ENCODE results near the gene POR. TPM values are rescaled to one million over a fixed set of nuclear protein-coding genes. Genes with fewer than 3 reads are reported as not detected.

The POR gene
- total RNA-seq, 1 donor from 2014 or later, result 74.0 TPM

DNA sequence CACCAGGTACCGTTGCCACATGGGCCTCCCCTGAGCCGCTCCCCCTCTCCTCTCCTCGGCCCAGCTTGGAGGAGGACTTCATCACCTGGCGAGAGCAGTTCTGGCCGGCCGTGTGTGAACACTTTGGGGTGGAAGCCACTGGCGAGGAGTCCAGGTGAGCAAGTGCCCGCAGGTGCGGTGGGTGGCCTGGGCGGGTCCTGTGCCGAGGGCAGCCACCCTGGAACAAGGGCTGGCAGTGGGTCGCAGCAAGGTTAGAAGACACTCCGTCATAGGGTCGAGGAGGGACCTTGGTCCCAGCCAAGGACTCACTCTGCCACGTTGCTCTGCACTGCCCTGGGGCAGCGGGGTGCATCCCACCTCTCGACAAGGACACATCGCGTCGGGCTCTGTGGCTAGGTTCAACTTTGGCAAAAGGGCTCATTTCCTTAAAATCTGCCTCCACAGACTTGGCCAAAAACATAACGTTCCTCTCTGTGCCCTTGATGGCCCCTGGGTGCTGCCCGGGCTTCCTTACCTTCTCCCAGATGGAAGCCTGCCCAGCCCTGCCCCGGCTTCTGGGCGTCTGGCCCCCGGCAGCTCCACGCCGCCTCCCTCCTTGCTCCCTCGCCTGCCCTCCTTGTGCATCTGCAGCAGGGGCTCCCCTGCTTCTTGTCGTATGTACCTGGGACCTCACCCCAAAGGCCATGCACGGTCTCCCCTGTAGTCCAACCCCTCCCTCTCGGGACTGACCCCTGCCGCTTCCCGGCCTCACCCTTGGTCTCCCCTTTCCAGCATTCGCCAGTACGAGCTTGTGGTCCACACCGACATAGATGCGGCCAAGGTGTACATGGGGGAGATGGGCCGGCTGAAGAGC lies 66.7 kb downstream of the POR start:
- DNase-seq (ENCODE audit: low read depth), result no peak
- H3K4me3 ChIP-seq (ENCODE audit: low read depth, low read length), result no peak overlapping the region
- peaks cover 1% of the 10 kb centered on the region for H3K36me3 ChIP-seq (ENCODE audit: control insufficient read depth, insufficient read depth, low read length)
- H3K27me3 ChIP-seq (ENCODE audit: control insufficient read depth, insufficient read depth, low read length), result no peaks in the 10 kb centered on the region
- TF ChIP-seq, protein P1, sequence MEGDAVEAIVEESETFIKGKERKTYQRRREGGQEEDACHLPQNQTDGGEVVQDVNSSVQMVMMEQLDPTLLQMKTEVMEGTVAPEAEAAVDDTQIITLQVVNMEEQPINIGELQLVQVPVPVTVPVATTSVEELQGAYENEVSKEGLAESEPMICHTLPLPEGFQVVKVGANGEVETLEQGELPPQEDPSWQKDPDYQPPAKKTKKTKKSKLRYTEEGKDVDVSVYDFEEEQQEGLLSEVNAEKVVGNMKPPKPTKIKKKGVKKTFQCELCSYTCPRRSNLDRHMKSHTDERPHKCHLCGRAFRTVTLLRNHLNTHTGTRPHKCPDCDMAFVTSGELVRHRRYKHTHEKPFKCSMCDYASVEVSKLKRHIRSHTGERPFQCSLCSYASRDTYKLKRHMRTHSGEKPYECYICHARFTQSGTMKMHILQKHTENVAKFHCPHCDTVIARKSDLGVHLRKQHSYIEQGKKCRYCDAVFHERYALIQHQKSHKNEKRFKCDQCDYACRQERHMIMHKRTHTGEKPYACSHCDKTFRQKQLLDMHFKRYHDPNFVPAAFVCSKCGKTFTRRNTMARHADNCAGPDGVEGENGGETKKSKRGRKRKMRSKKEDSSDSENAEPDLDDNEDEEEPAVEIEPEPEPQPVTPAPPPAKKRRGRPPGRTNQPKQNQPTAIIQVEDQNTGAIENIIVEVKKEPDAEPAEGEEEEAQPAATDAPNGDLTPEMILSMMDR (IDR thresholded peaks at IDR 0.05; ENCODE audit: insufficient read depth, low read length, poor library complexity, severe bottlenecking), result no peak

DNA sequence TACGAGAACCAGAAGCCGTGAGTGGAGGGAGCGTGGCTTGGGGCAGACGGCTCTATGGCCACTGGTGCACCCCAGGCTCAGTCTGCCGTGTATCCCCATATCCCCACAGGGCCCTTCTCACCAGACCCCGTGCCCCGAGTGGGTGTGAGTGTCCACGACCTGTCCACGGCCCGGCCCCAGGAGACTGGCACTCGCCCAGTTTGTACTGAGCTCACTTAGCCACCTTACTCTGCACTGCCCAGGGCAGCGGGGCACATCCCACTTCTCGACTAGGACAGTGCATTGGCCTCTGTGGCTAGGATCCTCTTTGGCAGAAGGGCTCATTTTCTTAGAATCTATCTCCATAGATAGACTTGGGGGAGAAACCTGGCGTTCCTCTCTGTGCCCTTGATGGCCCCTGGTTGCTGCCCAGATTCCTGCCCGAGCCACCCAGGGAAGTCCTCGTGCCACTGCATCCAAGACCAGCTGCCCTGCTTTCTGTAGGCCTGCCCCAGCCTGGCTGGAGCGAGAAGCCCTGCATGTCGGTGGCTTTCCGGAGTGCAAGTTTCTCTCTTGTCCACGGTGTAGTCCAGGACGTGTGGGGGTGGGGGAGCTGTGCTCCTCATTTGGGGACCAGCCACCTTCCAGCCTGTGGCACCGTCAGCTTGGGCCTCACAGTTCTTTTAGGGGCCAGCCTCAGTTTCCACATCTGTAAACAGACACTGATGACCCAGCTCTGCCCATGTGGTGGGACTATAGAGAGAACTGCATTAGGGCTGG lies 67.5 kb downstream of the POR start:
- TF ChIP-seq, protein P1 (IDR thresholded peaks at IDR 0.05; ENCODE audit: insufficient read depth, low read length, poor library complexity, severe bottlenecking), result no peak
- DNase-seq (ENCODE audit: low read depth), result no peak
- Histone ChIP-seq H3K27me3 (ENCODE audit: control insufficient read depth, insufficient read depth, low read length) (no peaks in the 10 kb centered on the region), H3K4me3 (ENCODE audit: low read depth, low read length) (no peak overlapping the region), H3K36me3 (ENCODE audit: control insufficient read depth, insufficient read depth, low read length) (peaks cover 1% of the 10 kb centered on the region)

DNA sequence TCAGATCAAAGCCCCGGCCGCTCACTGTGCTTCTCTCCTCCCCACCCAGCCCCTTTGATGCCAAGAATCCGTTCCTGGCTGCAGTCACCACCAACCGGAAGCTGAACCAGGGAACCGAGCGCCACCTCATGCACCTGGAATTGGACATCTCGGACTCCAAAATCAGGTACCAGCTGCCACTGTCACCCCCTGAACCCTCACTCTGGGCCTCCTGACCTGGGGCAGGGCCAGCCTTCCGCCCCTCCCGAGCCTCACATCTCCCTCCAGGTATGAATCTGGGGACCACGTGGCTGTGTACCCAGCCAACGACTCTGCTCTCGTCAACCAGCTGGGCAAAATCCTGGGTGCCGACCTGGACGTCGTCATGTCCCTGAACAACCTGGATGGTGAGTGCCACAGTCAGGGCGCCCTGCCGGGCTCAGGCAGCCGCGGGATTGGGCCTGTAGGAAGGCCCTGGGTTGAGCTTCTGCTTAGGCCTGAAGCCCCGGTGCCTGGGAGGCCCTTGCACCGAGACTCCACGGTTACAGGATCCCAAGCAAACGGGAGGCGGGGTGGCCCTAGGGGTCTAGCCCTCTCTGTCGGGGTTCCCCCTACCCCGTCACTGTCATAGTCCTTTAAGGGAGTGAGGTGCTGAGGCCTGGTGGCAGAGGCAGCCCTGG lies 68.6 kb downstream of the POR start:
- DNase-seq (ENCODE audit: low read depth), result no peak
- TF ChIP-seq, protein P1 (IDR thresholded peaks at IDR 0.05; ENCODE audit: insufficient read depth, low read length, poor library complexity, severe bottlenecking), result no peak
- Histone ChIP-seq H3K27me3 (ENCODE audit: control insufficient read depth, insufficient read depth, low read length) (no peaks in the 10 kb centered on the region), H3K36me3 (ENCODE audit: control insufficient read depth, insufficient read depth, low read length) (peaks cover 1% of the 10 kb centered on the region), H3K4me3 (ENCODE audit: low read depth, low read length) (no peak overlapping the region)

DNA sequence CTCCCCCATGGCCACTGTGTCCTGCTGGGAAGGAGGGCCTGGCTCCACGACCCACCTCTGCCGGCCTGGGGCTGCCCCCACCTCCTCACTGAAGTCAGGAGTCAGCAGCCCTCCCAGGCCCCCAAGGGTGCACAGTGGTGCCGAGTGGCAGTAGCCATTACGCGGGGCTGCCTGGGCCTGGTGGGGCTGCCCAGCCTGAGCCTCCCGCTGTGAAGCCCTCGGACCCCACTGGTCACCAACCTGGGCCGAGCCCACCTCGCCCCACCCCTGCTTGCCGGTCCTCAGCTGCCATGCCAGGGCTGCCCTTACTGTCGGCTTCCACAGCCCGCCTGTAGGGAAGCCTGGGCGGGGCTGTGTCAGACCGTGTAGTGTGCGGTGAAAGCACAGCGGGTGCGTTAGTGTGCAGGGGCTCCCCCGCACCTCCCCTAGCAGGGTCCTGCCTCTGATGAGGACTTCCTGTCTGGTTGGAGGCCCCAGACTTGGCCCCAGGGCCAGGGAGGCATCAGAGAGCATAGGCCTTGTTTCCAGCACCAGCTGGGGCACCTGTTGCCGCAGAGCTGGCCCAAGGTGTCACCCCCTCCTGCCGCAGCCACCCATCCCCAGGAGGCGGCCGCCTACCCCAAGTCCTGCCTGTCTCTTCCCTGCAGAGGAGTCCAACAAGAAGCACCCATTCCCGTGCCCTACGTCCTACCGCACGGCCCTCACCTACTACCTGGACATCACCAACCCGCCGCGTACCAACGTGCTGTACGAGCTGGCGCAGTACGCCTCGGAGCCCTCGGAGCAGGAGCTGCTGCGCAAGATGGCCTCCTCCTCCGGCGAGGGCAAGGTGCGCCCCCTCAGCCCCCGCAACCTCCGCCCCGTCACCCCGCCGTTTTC lies 69.4 kb downstream of the POR start:
- H3K36me3 ChIP-seq (ENCODE audit: control insufficient read depth, insufficient read depth, low read length), result peaks cover 1% of the 10 kb centered on the region
- no peak for DNase-seq (ENCODE audit: low read depth)
- H3K4me3 ChIP-seq (ENCODE audit: low read depth, low read length), result no peak overlapping the region
- TF ChIP-seq, protein P1 (IDR thresholded peaks at IDR 0.05; ENCODE audit: insufficient read depth, low read length, poor library complexity, severe bottlenecking), result no peak
- no peaks in the 10 kb centered on the region for H3K27me3 ChIP-seq (ENCODE audit: control insufficient read depth, insufficient read depth, low read length)

DNA sequence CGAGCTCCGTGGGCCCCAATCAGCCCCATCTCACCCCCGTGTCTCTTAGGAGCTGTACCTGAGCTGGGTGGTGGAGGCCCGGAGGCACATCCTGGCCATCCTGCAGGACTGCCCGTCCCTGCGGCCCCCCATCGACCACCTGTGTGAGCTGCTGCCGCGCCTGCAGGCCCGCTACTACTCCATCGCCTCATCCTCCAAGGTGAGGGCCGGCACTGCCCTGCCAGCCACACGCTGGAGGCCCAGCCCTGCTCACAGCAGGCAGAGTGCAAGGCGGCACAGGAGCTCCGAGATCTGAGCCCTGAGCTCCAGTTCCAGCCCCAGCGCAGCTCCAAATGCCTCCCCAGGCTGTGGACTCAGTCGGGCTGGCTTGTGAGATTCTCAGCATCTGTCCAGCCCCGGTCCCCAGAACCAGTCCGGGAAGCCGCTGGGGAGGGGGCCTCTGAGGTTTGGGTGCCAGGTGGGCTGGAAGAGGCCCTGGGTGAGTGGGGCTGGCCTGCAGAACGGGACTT lies 70.1 kb downstream of the POR start:
- TF ChIP-seq, protein P1 (IDR thresholded peaks at IDR 0.05; ENCODE audit: insufficient read depth, low read length, poor library complexity, severe bottlenecking), result no peak
- no peak overlapping the region for H3K4me3 ChIP-seq (ENCODE audit: low read depth, low read length)
- no peaks in the 10 kb centered on the region for H3K27me3 ChIP-seq (ENCODE audit: control insufficient read depth, insufficient read depth, low read length)
- no peak for DNase-seq (ENCODE audit: low read depth)
- H3K36me3 ChIP-seq (ENCODE audit: control insufficient read depth, insufficient read depth, low read length), result peaks cover 1% of the 10 kb centered on the region
